Measurements from ENCODE around the gene RMDN3.
A peak's percentile ranks its signal among the peaks of the same experiment; 100 is the strongest.

The RMDN3 gene

GRCh38 chr15:40793216-40793989 is 38.3 kb upstream of the RMDN3 start:
- ChIA-PET POLR2A (ENCODE audit: low non-redundant PET) (interaction anchor here (0.5 kb wide), 1 partner anchor 27 kb away, joined by 3 read pairs; no protein-coding TSS in a partner anchor), CTCF (interaction anchor here (0.5 to 0.6 kb wide), 2 partner anchors 10 to 34 kb away, joined by 3 read pairs; no protein-coding TSS in a partner anchor)
- DNase-seq (ENCODE audit: low spot score), result peak; percentile 72
- no peak for TF ChIP-seq CTCF (conservative IDR thresholded peaks at IDR 0.05; ENCODE audit: low read depth)
- peak overlapping the region; percentile 58 for H3K27ac ChIP-seq

GRCh38 chr15:40792394-40792793 is 37.3 kb upstream of the RMDN3 start:
- CTCF ChIA-PET, result interaction anchor here (0.6 to 0.7 kb wide), 3 partner anchors 57 to 407 kb away, joined by 4 to 5 read pairs (median 4); partner anchors contain the start of gene RHOV
- peak overlapping the region; percentile 41 for H3K27ac ChIP-seq
- POLR2A ChIA-PET (ENCODE audit: low non-redundant PET), result interaction anchor here (0.7 kb wide), 1 partner anchor 25 kb away, joined by 7 read pairs; no protein-coding TSS in a partner anchor
- DNase-seq (ENCODE audit: low spot score), result no peak
- no peak for TF ChIP-seq CTCF (conservative IDR thresholded peaks at IDR 0.05; ENCODE audit: low read depth)

GRCh38 chr15:40790718-40791117 is 35.7 kb upstream of the RMDN3 start:
- no peak overlapping the region; the same call in 1 of the 2 replicates for H3K27ac ChIP-seq
- ChIA-PET CTCF (interaction anchor here (0.7 kb wide), 1 partner anchor 8 kb away, joined by 3 read pairs; no protein-coding TSS in a partner anchor), POLR2A (ENCODE audit: low non-redundant PET) (no interaction called here)
- no peak for DNase-seq (ENCODE audit: low spot score)
- TF ChIP-seq CTCF (conservative IDR thresholded peaks at IDR 0.05; ENCODE audit: low read depth), result no peak

- POLR2A ChIA-PET (ENCODE audit: low non-redundant PET), result no interaction called here
- CTCF ChIA-PET, result no interaction called here
- H3K27ac ChIP-seq, result peak overlapping the region; percentile 31; the same call in 1 of the 2 replicates
- no peak for TF ChIP-seq CTCF (conservative IDR thresholded peaks at IDR 0.05; ENCODE audit: low read depth)
- no peak for DNase-seq (ENCODE audit: low spot score)
Observed at GRCh38 chr15:40789999-40790398, 34.9 kb upstream of the RMDN3 start.

- no peak for DNase-seq (ENCODE audit: low spot score)
- ChIA-PET POLR2A (ENCODE audit: low non-redundant PET) (no interaction called here), CTCF (interaction anchor here (0.6 to 0.7 kb wide), 2 partner anchors 28 to 110 kb away, joined by 5 to 6 read pairs; no protein-coding TSS in a partner anchor)
- H3K27ac ChIP-seq, result peak overlapping the region; percentile 76
- no peak for TF ChIP-seq CTCF (conservative IDR thresholded peaks at IDR 0.05; ENCODE audit: low read depth)
Observed at GRCh38 chr15:40789119-40789518, 34.1 kb upstream of the RMDN3 start.

GRCh38 chr15:40787991-40788390 is 32.9 kb upstream of the RMDN3 start:
- ChIA-PET POLR2A (ENCODE audit: low non-redundant PET) (interaction anchor here (0.9 kb wide), 1 partner anchor 20 kb away, joined by 3 read pairs; no protein-coding TSS in a partner anchor), CTCF (interaction anchor here (0.6 to 1.6 kb wide), 2 partner anchors 11 to 467 kb away, joined by 3 to 4 read pairs; no protein-coding TSS in a partner anchor)
- peak overlapping the region; percentile 76 for H3K27ac ChIP-seq

More at GRCh38 chr15:40787991-40788390, 32.9 kb upstream of the RMDN3 start:
- no peak for TF ChIP-seq CTCF (conservative IDR thresholded peaks at IDR 0.05; ENCODE audit: low read depth)
- DNase-seq (ENCODE audit: low spot score), result no peak

Measured in RWPE1 (cell line).